GM12872 (cell line): ENCODE results near the gene SHROOM3.

ENCODE experiments used
- CTCF ChIP-seq: IDR thresholded peaks from 3 replicates; pipeline ENCODE4 v1.5.1; 2011; ENCODE audit warnings: low read depth, mild to moderate bottlenecking, low read length, moderate library complexity; ENCODE audit not compliant: insufficient read depth

The SHROOM3 gene

GRCh38 chr4:76558396-76559235, 123.6 kb downstream of the SHROOM3 start:
- TF ChIP-seq CTCF: no peak

- TF ChIP-seq CTCF: no peak
Measured at GRCh38 chr4:76559236-76560071, 124.4 kb downstream of the SHROOM3 start.

- TF ChIP-seq CTCF: no peak
Measured at GRCh38 chr4:76562161-76562560, 127.1 kb downstream of the SHROOM3 start.

- TF ChIP-seq CTCF: no peak
Measured at GRCh38 chr4:76562836-76563453, 127.9 kb downstream of the SHROOM3 start.

- TF ChIP-seq CTCF: no peak
Measured at GRCh38 chr4:76563454-76564122, 128.6 kb downstream of the SHROOM3 start.

GRCh38 chr4:76564123-76564915, 129.3 kb downstream of the SHROOM3 start:
- TF ChIP-seq CTCF: no peak
